ENCODE measurements around the gene ARL3. TPM values are rescaled to one million over a fixed set of nuclear protein-coding genes. Genes with fewer than 3 reads are reported as not detected.
"Not testable (repeated sequence)": the region's sequence is repeated elsewhere in the genome, so short reads cannot be mapped to it uniquely, and the experiment has no call there.

ARL3 gene
- total RNA-seq, 1 experiment from 2014 or later = 16.5 TPM

DNA sequence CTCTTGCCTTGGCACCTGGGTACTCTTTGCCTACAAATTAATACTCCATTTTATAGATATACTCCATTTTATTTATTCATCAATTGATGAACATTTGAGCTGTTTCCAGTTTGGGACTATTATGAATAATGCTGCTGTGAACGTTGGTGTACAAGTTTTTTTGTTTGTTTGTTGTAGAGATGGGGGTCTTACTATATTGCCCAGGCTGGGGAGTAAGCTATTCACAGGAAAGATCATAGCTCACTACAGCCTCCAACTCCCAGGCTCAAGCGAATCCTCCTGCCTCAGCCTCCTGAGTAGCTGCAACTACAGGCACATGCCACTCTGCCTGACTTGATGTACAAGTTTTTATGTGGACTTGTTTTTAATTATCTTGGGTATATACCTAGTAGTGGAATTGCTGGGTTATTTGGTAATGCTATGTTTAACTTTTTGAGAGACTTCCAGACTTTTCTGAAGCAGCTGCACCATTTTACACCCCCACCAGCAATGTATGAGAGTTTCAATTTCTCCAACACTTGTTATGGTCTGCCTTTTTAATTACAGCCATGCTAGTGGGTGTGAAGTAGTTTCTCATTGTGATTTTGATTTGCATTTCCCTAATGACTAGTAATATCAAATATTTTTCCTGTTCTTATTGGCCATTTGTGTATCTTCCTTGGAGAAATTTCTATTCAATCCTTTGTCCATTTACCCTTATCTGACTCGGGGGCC is 45.5 kb upstream of the ARL3 start:
- Histone ChIP-seq H2BK5ac (ENCODE audit: insufficient read length, low read length) (no peak overlapping the region), H3K9ac (ENCODE audit: extremely low read depth, insufficient read length, low read length) (no peak overlapping the region), H2BK120ac (ENCODE audit: low read depth, low read length, poor library complexity, severe bottlenecking) (no peak overlapping the region), H2BK15ac (ENCODE audit: low read depth, low read length) (no peak overlapping the region), H3K27ac (ENCODE audit: insufficient read length, low read depth, low read length) (no peak overlapping the region), H4K5ac (ENCODE audit: insufficient read length, low read depth, low read length) (no peak overlapping the region), H4K8ac (replicated peaks; ENCODE audit: insufficient read length, low read depth, low read length) (no peak overlapping the region), H3K27me3 (ENCODE audit: insufficient read depth, low read length) (no peaks in the 10 kb centered on the region), H3K18ac (ENCODE audit: insufficient read length, low read depth, low read length) (no peak overlapping the region), H3K9me3 (ENCODE audit: control insufficient read depth, low read depth, low read length) (no peaks in the 10 kb centered on the region), H3K23me2 (ENCODE audit: insufficient read length, low read depth, low read length, poor library complexity, severe bottlenecking) (no peaks in the 10 kb centered on the region), H3K14ac (ENCODE audit: insufficient read depth, low read length) (no peak overlapping the region), H2AK5ac (ENCODE audit: insufficient read length, low read length) (no peak overlapping the region), H3K79me1 (ENCODE audit: insufficient read depth, low read depth, low read length, poor library complexity, severe bottlenecking) (no peaks in the 10 kb centered on the region), H2AFZ (ENCODE audit: low read length) (no peak overlapping the region), H4K20me1 (ENCODE audit: control insufficient read depth, insufficient read depth, insufficient read length) (no peaks in the 10 kb centered on the region), H3T11ph (ENCODE audit: low read length) (no peak overlapping the region), H4K91ac (ENCODE audit: insufficient read length, low read depth, low read length) (no peak overlapping the region), H3K4me1 (ENCODE audit: insufficient read depth, low read length) (no peaks in the 10 kb centered on the region), H3K4ac (ENCODE audit: low read depth, low read length) (no peak overlapping the region), H3K4me2 (ENCODE audit: insufficient read depth, insufficient read length, low read length) (no peak overlapping the region), H3K79me2 (ENCODE audit: insufficient read depth, low read length) (peaks cover 2% of the 10 kb centered on the region; the same call in 1 of the 2 replicates), H2BK20ac (ENCODE audit: low read depth, low read length, poor library complexity, severe bottlenecking) (no peak overlapping the region), H2BK12ac (ENCODE audit: insufficient read length, low read depth, low read length) (no peak overlapping the region), H3K56ac (ENCODE audit: insufficient read length, low read depth, low read length) (no peak overlapping the region), H3K23ac (ENCODE audit: insufficient read length, low read depth, low read length) (no peak overlapping the region)
- no peak for DNase-seq
- no CpG with 5 or more reads among the region's 3 CpGs for WGBS (ENCODE audit: extremely low coverage, insufficient read length, low lambda C conversion rate)
- Mint-ChIP-seq H3K4me3 (no peak overlapping the region), H3K27ac (peak overlapping the region in 1 of 3 experiments; percentile 18; a peak in 1 of 7 replicates), H3K36me3 (ENCODE audit: insufficient read depth in 1 of 3, low read depth in 3 of 3) (no peaks in the 10 kb centered on the region), H3K27me3 (ENCODE audit: low read depth) (no peaks in the 10 kb centered on the region), H3K4me1 (peaks cover 7% of the 10 kb centered on the region in 2 experiments; a peak in 3 of 4 replicates), H3K9me3 (no peaks in the 10 kb centered on the region)
- TF ChIP-seq, protein P1, sequence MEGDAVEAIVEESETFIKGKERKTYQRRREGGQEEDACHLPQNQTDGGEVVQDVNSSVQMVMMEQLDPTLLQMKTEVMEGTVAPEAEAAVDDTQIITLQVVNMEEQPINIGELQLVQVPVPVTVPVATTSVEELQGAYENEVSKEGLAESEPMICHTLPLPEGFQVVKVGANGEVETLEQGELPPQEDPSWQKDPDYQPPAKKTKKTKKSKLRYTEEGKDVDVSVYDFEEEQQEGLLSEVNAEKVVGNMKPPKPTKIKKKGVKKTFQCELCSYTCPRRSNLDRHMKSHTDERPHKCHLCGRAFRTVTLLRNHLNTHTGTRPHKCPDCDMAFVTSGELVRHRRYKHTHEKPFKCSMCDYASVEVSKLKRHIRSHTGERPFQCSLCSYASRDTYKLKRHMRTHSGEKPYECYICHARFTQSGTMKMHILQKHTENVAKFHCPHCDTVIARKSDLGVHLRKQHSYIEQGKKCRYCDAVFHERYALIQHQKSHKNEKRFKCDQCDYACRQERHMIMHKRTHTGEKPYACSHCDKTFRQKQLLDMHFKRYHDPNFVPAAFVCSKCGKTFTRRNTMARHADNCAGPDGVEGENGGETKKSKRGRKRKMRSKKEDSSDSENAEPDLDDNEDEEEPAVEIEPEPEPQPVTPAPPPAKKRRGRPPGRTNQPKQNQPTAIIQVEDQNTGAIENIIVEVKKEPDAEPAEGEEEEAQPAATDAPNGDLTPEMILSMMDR (conservative IDR thresholded peaks at IDR 0.05) = no peak

DNA sequence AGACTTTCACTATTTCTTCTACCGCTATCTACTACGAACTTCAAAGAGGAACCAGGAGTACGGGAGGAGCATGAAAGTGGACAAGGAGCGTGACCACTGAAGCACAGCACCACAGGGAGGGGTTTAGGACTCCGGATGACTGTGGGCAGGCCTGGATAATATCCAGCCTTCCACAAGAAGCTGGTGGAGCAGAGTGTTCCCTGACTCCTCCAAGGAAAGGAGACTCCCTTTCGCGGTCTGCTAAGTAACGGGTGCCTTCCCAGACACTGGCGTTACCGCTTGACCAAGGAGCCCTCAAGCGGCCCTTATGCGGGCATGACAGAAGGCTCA is 44.7 kb upstream of the ARL3 start:
- H2BK120ac ChIP-seq (ENCODE audit: low read depth, low read length, poor library complexity, severe bottlenecking); H3K9me3 Mint-ChIP-seq; H3K56ac ChIP-seq (ENCODE audit: insufficient read length, low read depth, low read length); H4K91ac ChIP-seq (ENCODE audit: insufficient read length, low read depth, low read length); H2AFZ ChIP-seq (ENCODE audit: low read length); H2BK20ac ChIP-seq (ENCODE audit: low read depth, low read length, poor library complexity, severe bottlenecking); H3K4me2 ChIP-seq (ENCODE audit: insufficient read depth, insufficient read length, low read length); H3K18ac ChIP-seq (ENCODE audit: insufficient read length, low read depth, low read length); H3K27ac Mint-ChIP-seq; DNase-seq; H3K27me3 Mint-ChIP-seq (ENCODE audit: low read depth); H2AK5ac ChIP-seq (ENCODE audit: insufficient read length, low read length); H3K23me2 ChIP-seq (ENCODE audit: insufficient read length, low read depth, low read length, poor library complexity, severe bottlenecking); H3K27ac ChIP-seq (ENCODE audit: insufficient read length, low read depth, low read length); H2BK12ac ChIP-seq (ENCODE audit: insufficient read length, low read depth, low read length); H2BK15ac ChIP-seq (ENCODE audit: low read depth, low read length); H3K9me3 ChIP-seq (ENCODE audit: control insufficient read depth, low read depth, low read length); H3K79me2 ChIP-seq (ENCODE audit: insufficient read depth, low read length); H3K14ac ChIP-seq (ENCODE audit: insufficient read depth, low read length); H3K4me3 Mint-ChIP-seq; H3K36me3 Mint-ChIP-seq (ENCODE audit: insufficient read depth in 1 of 3, low read depth in 3 of 3); H3K27me3 ChIP-seq (ENCODE audit: insufficient read depth, low read length); H3K4me1 ChIP-seq (ENCODE audit: insufficient read depth, low read length); H4K8ac ChIP-seq (replicated peaks; ENCODE audit: insufficient read length, low read depth, low read length); H4K20me1 ChIP-seq (ENCODE audit: control insufficient read depth, insufficient read depth, insufficient read length); H3K23ac ChIP-seq (ENCODE audit: insufficient read length, low read depth, low read length); H2BK5ac ChIP-seq (ENCODE audit: insufficient read length, low read length); H3K79me1 ChIP-seq (ENCODE audit: insufficient read depth, low read depth, low read length, poor library complexity, severe bottlenecking); H3K4ac ChIP-seq (ENCODE audit: low read depth, low read length); H3K9ac ChIP-seq (ENCODE audit: extremely low read depth, insufficient read length, low read length); H3T11ph ChIP-seq (ENCODE audit: low read length); H4K5ac ChIP-seq (ENCODE audit: insufficient read length, low read depth, low read length): not testable (repeated sequence)
- WGBS (ENCODE audit: extremely low coverage, insufficient read length, low lambda C conversion rate) = no CpG with 5 or more reads among the region's 12 CpGs
- H3K4me1 Mint-ChIP-seq = peaks cover 7 to 10% of the 10 kb centered on the region in 2 experiments; a peak in 3 of 4 replicates
